ENCODE data around the gene RUVBL2.

The RUVBL2 gene

DNA sequence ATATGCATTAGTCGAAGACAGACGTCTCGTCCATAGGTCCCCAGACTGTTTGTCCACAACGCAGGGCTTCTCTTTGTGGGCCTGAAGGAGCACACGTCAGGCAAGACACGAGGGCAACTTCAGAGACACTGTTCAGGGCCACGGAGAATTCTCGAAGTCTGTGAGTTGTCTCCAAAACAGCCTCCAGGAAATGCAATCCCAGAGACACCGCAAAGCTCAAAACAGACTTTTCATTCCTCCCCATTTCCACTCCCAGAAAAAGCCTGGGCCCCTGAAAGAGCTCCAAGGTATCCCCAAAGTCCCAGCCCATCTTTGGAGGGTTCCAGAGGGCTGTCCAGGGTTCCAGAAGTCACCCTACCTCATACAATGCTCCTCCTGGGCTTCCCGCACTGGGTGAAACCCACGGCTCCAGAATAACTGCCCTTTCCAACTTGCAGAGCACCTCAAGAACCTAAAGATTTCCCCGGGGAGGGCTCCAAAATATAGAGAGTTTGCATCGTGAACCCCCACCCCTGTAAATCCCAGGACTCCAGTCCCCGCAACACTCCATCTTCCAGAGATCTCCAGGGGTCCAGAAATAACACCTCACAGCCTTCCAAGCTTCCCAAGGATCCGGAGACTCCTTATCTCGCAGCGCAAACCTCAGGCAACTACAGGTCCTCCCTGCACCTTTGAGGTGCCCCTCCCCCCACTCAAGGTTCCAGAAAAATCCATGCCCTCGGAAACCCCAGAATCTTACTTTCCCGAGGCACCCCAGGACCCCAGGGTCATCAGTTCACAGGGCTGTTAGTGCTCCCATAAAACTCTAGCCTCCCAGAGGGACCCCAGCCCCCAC is 29.3 kb upstream of the RUVBL2 start:
- no peak for DNase-seq

DNA sequence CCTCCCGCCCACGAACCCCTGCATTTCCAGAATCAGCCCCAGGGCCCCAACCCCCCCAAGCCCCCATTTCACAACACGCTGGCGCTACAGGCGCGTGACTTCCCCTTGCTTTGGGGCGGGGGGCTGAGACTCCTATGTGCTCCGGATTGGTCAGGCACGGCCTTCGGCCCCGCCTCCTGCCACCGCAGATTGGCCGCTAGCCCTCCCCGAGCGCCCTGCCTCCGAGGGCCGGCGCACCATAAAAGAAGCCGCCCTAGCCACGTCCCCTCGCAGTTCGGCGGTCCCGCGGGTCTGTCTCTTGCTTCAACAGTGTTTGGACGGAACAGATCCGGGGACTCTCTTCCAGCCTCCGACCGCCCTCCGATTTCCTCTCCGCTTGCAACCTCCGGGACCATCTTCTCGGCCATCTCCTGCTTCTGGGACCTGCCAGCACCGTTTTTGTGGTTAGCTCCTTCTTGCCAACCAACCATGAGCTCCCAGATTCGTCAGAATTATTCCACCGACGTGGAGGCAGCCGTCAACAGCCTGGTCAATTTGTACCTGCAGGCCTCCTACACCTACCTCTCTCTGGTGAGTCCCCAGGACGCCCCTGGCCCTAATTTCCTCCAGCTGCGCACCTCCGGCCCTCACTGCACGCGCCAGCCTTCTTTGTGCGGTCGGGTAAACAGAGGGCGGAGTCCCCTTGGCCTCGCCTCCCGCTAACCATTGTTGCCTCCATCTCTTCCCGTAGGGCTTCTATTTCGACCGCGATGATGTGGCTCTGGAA is 28.5 kb upstream of the RUVBL2 start, which contains the start of gene FTL:
Gene FTL, plus strand, starts transcription at position 270 of the 766 bp plus-strand sequence. Its CDS starts 199 bp downstream, at position 469.
- DNase-seq: peak; percentile 94

DNA sequence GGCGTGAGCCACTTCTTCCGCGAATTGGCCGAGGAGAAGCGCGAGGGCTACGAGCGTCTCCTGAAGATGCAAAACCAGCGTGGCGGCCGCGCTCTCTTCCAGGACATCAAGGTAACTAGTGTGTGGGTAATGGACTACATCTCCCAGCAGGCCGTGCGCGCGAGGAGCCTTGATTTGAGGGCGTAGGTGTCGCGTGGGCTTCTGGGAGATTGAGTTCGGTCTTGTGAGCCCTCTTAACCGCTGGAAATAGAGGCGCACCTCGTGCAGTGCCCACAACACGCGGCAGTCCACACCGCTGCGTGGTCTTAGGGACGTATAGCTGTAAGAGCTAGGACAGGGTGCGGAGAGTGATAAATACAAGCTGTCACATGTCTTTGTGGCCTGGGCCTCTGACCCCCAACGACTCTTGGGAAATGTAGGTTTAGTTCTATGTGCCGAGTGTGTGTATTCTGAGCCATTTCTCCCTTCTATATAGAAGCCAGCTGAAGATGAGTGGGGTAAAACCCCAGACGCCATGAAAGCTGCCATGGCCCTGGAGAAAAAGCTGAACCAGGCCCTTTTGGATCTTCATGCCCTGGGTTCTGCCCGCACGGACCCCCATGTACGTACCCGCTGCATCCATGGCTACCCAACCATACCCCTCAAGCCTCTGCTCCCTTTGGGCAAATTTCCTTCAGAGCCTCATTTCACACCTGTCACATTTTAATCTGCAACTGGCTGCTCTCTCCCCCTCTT is 27.7 kb upstream of the RUVBL2 start:
- DNase-seq: peak; percentile 90

DNA sequence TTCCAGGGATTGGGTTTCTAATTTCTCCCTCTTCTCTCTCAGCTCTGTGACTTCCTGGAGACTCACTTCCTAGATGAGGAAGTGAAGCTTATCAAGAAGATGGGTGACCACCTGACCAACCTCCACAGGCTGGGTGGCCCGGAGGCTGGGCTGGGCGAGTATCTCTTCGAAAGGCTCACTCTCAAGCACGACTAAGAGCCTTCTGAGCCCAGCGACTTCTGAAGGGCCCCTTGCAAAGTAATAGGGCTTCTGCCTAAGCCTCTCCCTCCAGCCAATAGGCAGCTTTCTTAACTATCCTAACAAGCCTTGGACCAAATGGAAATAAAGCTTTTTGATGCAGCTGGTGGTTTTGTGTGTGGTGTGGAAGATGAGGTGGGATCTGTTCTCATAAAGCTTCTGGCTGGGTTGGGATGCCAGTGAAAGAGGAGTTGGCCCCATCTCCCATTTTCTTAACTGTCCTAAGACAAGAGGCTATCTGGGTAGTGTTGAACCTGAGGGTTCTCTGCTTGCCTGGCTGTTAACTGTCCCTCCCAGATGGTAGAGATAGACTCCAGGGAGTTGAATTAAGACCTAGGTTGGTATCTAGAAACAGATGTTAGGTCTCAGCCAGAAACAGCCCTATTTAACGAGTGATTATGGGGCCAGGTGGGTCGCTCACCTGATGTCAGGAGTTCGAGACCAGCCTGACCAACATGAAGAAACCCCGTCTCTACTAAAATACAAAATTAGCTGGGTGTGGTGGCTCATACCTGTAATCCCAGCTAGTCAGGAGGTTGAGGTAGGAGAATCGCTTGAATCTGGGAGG is 26.9 kb upstream of the RUVBL2 start:
- DNase-seq: no peak

DNA sequence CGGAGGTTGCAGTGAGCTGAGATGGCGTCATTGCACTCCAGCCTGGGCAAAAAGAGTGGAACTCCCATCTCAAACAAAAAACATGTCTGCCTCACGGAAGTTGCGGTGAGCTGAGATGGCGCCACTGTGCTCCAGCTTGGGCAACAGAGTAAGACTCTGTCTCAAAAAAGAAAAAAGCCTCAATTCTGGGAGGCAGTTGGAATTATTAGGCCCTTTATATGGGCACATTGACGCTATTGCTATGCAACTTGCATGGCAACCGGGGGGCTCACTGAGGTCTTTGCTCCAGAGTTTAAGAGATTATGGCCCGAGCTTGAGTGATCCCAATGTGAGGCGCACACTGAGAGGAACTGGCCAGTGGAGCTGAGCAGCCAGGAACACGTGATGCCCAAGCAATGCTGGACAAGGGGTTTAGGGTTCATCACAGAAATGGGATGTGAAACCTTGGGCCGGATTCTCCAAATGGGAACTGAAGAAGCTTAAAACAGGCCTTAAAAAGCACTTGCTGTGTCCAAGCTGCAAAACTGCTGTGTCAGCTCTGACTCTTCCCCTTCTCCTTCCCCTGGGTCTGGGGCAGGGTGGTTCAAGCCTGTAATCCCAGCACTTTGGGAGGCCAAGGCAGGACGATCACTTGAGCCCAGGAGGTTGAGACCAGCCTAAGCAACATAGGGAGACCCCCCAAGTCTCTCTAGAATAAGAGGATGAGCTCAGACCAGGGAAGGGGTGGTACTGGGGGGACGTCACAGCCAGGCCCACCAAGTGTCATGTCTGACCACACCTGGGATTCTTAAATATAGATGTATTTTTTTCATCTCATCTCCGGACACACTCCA is 26.1 kb upstream of the RUVBL2 start:
- no peak for DNase-seq

DNA sequence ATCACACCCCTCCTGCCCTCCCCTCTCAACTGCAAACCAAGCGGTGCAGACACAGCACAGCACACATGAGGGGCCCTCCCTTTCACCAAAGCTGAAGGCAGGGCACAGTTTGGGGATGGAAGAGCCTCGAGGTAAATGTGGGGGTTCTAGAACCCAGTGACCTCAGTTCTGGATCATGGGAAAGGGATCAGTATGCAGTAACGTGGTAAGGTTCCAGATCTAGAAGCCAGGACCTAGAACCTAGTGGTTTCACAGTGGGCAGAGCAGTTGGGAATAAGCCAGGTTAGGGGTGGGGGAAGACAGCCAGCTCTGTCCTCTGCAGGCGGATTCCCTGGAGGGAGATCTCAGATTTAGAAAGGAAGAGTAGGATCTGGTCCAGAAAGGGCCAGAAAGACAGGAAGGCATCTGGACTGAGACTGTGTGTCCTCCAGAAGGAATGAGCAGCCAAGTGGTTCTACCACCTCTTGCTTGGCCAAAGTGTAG is 25.5 kb upstream of the RUVBL2 start:
- DNase-seq: no peak

DNA sequence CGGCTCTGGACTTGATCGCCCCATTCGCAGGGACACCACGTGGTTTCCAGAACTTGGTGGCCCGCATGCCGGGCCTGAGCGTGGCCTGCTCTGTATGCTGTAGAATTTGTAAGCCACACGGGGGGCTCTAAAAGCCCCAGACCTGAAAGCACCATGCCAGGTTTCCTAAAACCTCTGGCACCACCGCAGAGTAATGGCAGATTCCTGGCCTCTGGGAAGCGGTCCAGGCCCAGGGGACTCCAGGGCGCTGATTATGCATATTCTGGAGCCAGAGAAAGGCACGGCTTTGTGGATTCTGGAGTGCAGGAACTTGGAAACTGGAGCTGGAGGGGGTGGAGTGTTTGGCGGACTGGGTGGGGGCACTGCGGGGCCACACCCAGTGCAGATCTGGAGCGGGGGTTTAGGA is 24.9 kb upstream of the RUVBL2 start:
- DNase-seq: no peak

DNA sequence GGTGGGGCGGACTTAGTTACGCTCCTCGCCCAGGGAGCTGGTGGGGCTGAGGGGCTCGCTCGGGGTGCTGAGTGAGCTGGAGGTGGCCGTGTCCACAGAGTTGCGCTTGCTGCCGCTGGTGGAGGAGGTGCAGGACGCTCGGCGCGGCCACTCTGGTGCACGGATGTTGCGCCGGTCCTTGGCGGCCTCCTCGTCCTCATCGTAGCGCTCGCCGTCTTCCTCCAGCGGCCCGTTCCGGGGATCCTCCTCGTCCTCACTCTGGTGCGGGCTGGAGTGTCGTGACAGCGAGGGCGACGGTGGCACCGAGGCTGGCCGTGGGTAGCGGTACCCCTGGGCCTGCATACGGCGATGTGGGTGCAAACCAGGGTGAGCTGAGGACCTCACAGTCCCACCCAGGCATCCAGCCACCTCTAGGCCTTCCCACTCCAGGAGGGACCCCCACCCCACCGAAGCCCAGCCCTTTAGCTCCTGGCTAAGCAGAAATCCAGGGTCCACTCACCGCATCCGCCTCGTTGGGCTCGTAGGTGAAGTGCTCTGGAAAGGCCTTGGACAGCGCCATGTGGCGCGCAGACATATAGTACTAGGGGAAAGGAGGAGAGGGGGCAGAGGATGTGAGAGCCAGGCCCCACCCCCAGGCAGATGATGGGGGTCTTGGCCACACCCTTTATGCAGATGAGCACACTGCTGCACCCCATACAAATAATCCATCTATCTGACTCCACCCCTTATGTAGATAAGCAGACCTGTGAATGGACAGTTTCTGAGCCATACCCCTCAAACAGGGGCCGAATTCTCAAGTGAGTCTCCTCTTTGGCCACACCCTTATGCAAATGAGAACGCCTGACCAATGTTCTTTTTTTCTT is 24.2 kb upstream of the RUVBL2 start:
- no peak for DNase-seq

DNA sequence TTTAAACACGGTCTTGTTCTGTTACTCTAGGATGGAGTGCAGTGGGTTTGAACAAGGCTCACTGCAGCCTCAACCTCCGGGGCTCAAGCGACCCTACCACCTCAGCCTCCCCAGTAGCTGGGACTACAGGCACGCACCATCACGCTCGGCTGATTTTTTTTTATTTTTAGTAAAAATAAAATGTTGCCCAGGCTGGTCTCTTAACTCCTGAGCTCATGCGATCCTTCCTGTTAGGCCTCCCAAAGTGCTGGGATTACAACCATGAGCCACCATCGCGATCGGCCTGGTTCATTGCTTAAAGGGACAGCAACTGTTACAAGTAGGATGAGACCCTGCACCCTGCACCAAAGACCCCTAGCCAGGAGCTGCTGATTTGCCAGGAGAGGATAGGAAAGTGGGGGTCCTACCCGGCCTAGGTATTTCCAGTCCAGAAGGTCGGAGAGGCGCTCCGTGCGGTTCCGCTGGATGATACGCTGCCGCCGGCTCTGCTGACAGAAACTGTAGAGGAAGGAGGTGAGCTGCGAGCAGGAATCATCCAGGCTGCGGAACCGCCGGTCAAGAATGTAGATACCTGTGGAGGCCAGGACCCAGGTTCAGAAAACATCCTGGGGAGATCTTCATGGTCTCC is 23.4 kb upstream of the RUVBL2 start:
- no peak for DNase-seq

DNA sequence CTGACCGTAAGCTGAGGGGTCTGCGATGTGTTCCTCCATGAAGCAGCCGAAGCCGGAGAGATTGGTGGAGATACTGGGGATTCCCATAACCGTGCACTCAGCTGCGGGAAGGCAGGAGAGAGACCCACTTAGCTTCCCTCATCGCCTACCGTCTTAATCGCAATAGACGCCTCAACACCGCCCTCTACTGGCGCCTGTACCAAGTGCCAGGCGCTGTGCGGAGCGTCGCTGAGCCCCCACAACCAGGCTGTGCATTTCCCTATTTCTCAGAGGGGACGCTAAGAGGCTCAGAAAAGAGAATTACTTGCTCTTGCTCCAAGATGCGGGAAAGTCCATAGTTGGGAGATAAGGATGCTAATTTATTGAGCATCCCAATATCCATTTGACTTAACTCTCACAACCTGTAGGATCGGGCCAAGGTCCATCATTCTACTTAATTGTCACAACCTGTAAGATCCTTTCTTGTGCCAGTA is 22.7 kb upstream of the RUVBL2 start:
- DNase-seq: peak; percentile 87

DNA sequence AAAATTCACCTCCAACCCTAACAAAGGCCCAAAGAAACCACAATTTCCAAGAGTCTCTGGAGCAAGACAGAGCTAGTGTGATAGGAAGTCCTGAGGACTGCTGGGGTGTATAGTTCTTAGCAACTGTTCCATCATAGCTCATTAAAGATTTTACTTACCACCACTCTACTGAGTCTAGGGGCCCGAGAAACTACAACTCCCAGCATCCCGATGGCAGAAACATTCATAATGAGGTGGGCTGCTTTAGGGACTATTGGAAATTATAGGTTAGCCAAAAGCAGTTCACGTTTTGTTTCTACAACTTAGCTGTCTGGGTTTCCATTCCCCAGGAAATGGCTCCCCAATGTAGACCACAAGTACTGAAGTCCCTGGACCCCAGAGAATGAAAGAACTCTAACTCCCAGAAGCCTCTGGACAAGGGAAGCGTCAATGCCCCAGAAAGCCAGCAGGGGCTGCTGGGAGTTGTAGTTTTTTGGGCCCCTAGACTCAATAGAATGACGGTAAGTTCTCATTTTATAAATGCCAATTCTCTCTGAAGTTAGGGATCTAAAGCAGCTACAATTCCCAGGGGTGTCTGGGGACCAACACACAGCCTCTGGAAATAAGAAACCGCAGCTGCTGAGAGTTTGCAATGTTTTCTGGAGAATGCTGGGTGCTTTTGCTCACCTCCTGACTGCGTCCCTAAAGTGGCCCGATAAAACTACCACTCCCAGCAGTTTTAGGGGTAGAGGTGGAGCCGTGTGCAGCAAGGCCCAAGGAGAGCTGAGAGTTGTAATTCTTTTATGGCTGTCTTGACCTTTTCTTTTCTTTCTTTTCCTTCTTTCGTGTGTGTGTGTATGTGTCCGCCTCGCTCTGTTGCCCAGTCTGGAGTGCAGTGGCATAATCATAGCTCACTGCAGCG is 17.5 kb upstream of the RUVBL2 start:
- DNase-seq: peak; percentile 40

DNA sequence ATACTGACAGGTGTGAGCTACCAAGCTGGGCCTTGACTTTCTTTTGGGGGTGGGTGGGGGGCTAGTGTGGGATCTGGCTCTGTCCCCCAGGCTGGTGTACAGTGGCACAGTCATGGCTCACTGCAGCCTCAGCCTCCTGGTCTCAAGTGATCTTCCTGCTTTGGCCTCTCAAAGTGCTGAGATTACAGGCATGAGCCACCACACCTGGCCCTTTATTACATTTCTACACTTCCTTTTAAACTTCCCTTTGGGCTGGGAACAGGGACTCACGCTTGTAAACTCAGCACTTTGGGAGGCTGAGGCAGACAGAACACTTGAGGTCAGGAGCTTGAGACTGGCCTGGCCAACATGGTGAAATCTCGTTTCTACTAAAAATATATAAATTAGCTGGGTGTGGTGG is 16.6 kb upstream of the RUVBL2 start:
- no peak for DNase-seq

DNA sequence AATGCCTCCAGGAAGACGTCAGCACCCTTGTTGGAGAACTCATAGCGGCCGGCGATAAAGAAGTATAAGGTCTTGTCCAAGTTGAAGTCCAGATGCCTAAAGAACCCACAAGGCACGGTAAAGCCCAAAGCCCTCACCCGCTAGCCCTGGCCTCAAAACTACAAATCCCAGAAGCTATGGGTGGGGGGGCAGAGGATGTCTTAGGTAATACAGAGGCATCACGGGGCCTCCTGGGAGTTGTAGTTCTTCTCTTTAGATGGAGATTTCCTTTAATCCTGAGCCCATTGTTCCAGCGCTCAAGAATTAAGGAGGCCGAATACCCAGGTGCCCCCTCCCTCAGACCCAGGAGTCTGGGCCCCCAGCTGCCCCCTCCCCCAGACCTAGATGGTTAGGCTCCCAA is 11.4 kb upstream of the RUVBL2 start:
- no peak for DNase-seq

DNA sequence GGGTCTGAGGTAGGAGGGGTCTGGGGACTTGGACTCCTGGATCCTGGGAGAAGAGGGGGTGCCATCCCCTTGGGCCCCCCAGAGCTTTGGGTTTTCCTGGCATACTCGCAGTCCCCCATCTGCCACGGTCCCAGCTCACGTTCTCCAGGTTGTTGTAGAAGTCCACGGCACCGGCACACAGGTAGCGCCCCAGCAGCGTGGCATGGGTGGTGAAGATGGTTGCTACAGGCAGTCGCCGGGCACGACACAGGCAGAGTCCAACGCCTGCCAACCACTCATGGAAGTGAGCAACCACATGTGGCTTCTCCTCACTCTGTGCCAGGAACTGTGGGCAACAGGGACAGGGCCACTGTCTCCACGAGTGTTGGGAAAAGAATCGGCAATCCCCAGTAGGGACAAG is 8.0 kb upstream of the RUVBL2 start:
- DNase-seq: no peak

DNA sequence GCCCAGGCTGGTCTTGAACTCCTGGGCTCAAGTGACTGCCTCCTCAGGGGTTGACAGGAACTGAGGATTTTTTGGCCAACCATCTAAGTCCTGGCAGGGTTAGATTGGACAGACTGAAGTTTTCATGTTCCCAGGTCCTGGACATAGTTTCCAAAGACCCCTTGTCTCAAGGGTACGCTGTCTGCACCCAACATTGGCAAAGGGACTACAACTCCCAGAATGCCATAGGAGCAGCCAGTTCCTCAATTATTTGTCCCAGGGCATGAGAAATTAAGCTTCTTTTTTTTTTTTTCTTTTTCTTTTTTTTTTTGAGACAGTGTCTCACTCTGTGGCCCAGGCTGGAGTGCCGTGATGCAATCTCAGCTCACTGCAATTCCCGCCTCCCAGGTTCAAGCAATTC is 7.5 kb upstream of the RUVBL2 start:
- no peak for DNase-seq

DNA sequence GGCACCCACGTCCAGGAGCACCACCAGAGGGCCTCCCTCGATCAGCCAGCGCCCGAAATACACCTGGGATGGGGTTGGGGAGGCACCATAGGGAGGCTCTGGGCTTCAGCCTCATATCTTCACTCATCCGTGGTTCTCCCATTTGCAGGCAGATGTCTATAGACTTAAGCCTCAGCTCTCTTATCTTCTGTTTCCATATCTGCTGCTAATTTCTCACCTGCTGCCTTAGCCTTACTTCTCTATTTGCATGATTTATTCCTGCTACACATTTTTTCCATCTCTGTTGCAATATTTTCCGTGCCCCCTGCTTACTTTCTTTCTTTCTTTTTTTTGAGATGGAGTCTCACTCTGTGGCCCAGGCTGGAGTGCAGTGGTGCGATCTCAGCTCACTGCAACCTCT is 6.4 kb upstream of the RUVBL2 start:
- no peak for DNase-seq

DNA sequence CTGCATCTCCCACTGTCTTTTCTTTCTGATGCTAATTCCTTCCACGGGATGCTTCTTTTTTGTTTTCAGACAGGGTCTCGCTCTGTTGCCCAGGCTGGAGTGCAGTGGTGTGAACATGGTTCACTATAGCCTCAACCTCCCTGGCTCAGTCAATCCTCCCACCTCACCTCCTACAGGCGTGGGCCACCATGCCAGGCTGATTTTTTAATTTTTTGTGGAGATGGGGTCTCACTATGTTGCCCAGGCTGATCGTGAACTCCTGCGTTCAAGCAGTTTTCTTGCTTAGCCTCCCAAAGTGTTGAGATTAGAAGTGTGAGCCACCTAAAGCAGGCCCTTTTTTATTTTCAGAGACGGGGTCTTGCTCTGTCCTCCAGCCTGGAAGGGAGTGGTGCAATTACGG is 5.4 kb upstream of the RUVBL2 start:
- DNase-seq: no peak

DNA sequence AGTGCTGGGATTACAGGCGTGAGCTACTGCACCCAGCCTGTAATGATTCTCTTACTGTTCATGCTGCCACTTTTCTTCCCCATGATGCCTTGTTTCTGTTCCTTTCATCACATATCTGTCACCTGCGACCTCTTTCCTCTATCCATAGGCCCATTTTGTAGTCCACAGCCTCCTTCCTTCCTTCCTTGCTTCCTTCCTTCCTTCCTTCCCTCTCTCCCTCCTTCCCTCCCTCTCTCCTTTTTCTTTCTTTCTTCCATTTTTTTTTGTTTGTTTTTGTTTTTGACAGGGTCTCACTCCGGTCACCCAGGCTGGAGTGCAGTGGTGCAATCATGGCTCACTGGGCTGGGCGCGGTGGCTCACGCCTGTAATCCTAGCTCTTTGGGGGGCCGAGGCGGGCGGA is 4.8 kb upstream of the RUVBL2 start:
- no peak for DNase-seq
